Measurements from ENCODE around the gene FBXL19.

The FBXL19 gene

GRCh38 chr16:30986129-30986991 lies 63.0 kb downstream of the FBXL19 start:
- DNase-seq (ENCODE audit: low read depth, low spot score): no peak

- no peak for DNase-seq (ENCODE audit: low read depth, low spot score)
Observed at GRCh38 chr16:30987581-30988190, 64.3 kb downstream of the FBXL19 start.

GRCh38 chr16:30989469-30990047 lies 66.2 kb downstream of the FBXL19 start:
- DNase-seq (ENCODE audit: low read depth, low spot score): no peak

GRCh38 chr16:30990105-30990504 lies 66.7 kb downstream of the FBXL19 start:
- DNase-seq (ENCODE audit: low read depth, low spot score): no peak

GRCh38 chr16:30991052-30991451 lies 67.7 kb downstream of the FBXL19 start:
- no peak for DNase-seq (ENCODE audit: low read depth, low spot score)

GRCh38 chr16:30992276-30992780 lies 69.0 kb downstream of the FBXL19 start:
- no peak for DNase-seq (ENCODE audit: low read depth, low spot score)

GRCh38 chr16:30992931-30993816 lies 69.8 kb downstream of the FBXL19 start:
- DNase-seq (ENCODE audit: low read depth, low spot score): no peak

- no peak for DNase-seq (ENCODE audit: low read depth, low spot score)
Observed at GRCh38 chr16:30995927-30996323, 72.6 kb downstream of the FBXL19 start.

- DNase-seq (ENCODE audit: low read depth, low spot score): no peak
Observed at GRCh38 chr16:30996324-30996984, 73.1 kb downstream of the FBXL19 start.

- DNase-seq (ENCODE audit: low read depth, low spot score): no peak
Observed at GRCh38 chr16:30996985-30997724, 73.8 kb downstream of the FBXL19 start.

- no peak for DNase-seq (ENCODE audit: low read depth, low spot score)
Observed at GRCh38 chr16:30997725-30998711, 74.6 kb downstream of the FBXL19 start.
